GM19351 (cell line): ENCODE results near the gene ZNF32.
A peak's percentile ranks its signal among the peaks of the same experiment; 100 is the strongest.

ENCODE experiments used
- ATAC-seq: cut with Tn5 transposase; IDR thresholded peaks from one replicate; pipeline ENCODE4 v1.9.1; 2021; ENCODE audit warnings: mild to moderate bottlenecking, moderate library complexity; ENCODE audit not compliant: unreplicated experiment

ZNF32 gene

GRCh38 chr10:43681220-43681619, 32.5 kb upstream of the ZNF32 start:
- ATAC-seq = no peak

- ATAC-seq = no peak
Measured at GRCh38 chr10:43680035-43680434, 31.4 kb upstream of the ZNF32 start.

GRCh38 chr10:43679509-43679908, 30.8 kb upstream of the ZNF32 start:
- no peak for ATAC-seq

- no peak for ATAC-seq
Measured at GRCh38 chr10:43678654-43679053, 30.0 kb upstream of the ZNF32 start.

GRCh38 chr10:43676901-43677300, 28.2 kb upstream of the ZNF32 start:
- ATAC-seq = no peak

GRCh38 chr10:43676331-43676730, 27.6 kb upstream of the ZNF32 start:
- ATAC-seq = no peak

- no peak for ATAC-seq
Measured at GRCh38 chr10:43674553-43675210, 26.0 kb upstream of the ZNF32 start.

GRCh38 chr10:43673471-43673870, 24.8 kb upstream of the ZNF32 start:
- no peak for ATAC-seq

GRCh38 chr10:43671659-43672531, 23.2 kb upstream of the ZNF32 start:
- ATAC-seq = peak; percentile 71

GRCh38 chr10:43669386-43669785, 20.7 kb upstream of the ZNF32 start:
- no peak for ATAC-seq

- ATAC-seq = no peak
Measured at GRCh38 chr10:43667761-43668386, 19.2 kb upstream of the ZNF32 start.

- no peak for ATAC-seq
Measured at GRCh38 chr10:43667317-43667731, 18.6 kb upstream of the ZNF32 start.

GRCh38 chr10:43666552-43666951, 17.9 kb upstream of the ZNF32 start:
- ATAC-seq = no peak

- no peak for ATAC-seq
Measured at GRCh38 chr10:43665054-43665453, 16.4 kb upstream of the ZNF32 start.

GRCh38 chr10:43658227-43658626, 9.5 kb upstream of the ZNF32 start:
- ATAC-seq = no peak

GRCh38 chr10:43655311-43655710, 6.6 kb upstream of the ZNF32 start:
- ATAC-seq = no peak

- ATAC-seq = no peak
Measured at GRCh38 chr10:43653746-43654145, 5.1 kb upstream of the ZNF32 start.

GRCh38 chr10:43649185-43649523, 473 bp upstream of the ZNF32 start:
- ATAC-seq = peak; percentile 0

- no peak for ATAC-seq
Measured at GRCh38 chr10:43648095-43648397, 635 bp downstream of the ZNF32 start.

- no peak for ATAC-seq
Measured at GRCh38 chr10:43647576-43647975, 1.1 kb downstream of the ZNF32 start.

GRCh38 chr10:43645866-43646265, 2.8 kb downstream of the ZNF32 start:
- no peak for ATAC-seq

- ATAC-seq = no peak
Measured at GRCh38 chr10:43644252-43644651, 4.4 kb downstream of the ZNF32 start.
